Suprapubic skin (tissue), 4 donors: ENCODE measurements around the gene ARL4C.

Source experiments
- CTCF ChIP-seq, 2 donors: fragments of 200-600 bp in 1 of 2; fragments of 450-650 bp in 1 of 2; sonication (generic) in 1 of 2; IDR thresholded peaks; one replicate each; pipeline ENCODE4 v1.5.1; 2016 to 2019; ENCODE audit warnings: antibody characterized with exemption in 2 of 2, mild to moderate bottlenecking in 1 of 2, moderate library complexity in 1 of 2
- EP300 ChIP-seq: sonication (generic); formaldehyde crosslinking; IDR thresholded peaks from one replicate; pipeline ENCODE4 v1.6.1; 2017; ENCODE audit warnings: antibody characterized with exemption
- POLR2AphosphoS5 ChIP-seq, 3 donors: sonication (generic); formaldehyde crosslinking; IDR thresholded peaks; one replicate each; pipeline ENCODE4 v1.6.1; 2017; ENCODE audit warnings: antibody characterized with exemption in 3 of 3

- TF ChIP-seq CTCF (IDR thresholded peaks at IDR 0.05) = no peak
- no peak for TF ChIP-seq EP300
- peak in 1 of 3 donors; percentile 27 for TF ChIP-seq POLR2AphosphoS5 (IDR thresholded peaks at IDR 0.05)
These were observed 50.3 kb downstream of the ARL4C start for GRCh38 chr2:234446404-234447076.
